Bone marrow (tissue), 2 donors: Measurements from ENCODE around the gene INSR.
"Not testable (repeated sequence)": the region's sequence is repeated elsewhere in the genome, so short reads cannot be mapped to it uniquely, and the experiment has no call there.

ENCODE experiments used
- DNase-seq, 2 donors: peaks; one replicate each; lab custom pipeline; 2025; lab: John Stamatoyannopoulos, UW

Gene INSR

DNA sequence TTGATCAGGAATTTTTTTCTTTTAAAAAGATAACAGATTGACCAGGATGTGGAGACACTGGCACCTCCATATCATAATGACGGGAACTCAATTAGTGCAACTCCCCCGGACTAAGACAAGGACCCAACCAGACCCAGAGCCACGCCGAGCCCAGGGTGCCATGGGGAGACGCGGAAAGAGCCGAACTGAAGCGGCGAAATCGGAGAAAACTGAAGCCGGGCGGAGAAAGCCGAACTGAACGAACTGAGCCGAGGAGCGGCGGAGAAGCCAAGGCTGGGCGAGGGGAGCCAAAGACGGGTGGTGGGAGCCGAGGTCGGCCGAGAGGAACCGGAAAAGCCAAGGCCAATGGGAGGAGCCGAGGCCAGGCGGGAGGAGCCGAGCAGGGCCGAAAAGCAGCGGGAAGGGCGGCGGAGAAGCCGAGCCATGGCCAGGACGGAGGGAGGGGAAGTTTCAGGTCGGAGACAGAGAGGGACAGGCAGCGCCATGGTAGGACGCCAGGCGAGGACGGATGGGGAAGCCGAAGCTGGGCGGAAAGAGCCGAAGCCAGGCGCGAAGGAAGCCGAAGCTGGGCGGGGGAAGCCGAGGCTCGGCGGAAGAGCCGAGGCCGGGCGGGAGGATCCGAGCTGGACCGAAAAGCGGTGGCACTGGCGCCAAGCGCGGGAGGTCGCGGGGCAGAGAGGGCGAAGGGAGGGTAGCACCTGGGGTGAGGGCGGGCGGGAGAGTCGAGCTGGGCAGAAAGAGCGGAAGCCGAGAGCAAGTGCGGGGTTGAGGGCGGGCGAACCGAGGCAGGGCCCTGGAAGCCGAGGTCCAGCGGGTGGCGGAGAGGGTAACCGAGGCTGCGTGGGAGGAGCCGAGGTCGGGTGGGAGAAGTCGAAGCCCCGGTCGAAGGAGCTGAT, 195.3 kb downstream of the INSR start:
- DNase-seq, result peak; percentile 87 to 94

GRCh38 chr19:7098096-7098495, 196.1 kb downstream of the INSR start:
- no peak for DNase-seq

DNA sequence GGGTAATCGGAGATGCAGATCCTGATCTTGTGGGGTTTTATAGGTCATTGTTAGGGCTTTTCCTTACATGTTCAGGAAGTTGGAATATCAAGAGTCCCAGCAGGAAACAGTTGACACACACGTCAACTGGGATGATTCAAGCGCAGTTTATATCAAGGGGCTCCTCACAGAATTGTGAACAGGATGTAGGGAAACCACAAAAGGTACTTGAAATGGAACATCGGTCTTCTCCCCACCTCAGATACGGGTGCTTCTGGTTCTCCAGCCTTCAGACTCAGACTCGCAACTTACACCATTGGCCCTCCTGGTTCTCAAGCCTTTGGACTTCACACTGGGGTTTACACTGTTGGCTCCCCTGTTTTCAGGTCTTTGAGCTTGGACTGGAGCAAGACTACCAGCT, 205.2 kb downstream of the INSR start:
- no peak for DNase-seq

GRCh38 chr19:7083076-7083956, 210.9 kb downstream of the INSR start:
- no peak for DNase-seq

GRCh38 chr19:7078008-7078407, 216.2 kb downstream of the INSR start:
- no peak for DNase-seq

GRCh38 chr19:7076151-7076550, 218.1 kb downstream of the INSR start:
- no peak for DNase-seq

- DNase-seq, result no peak
Measured at GRCh38 chr19:7074705-7075282, 219.4 kb downstream of the INSR start.

DNA sequence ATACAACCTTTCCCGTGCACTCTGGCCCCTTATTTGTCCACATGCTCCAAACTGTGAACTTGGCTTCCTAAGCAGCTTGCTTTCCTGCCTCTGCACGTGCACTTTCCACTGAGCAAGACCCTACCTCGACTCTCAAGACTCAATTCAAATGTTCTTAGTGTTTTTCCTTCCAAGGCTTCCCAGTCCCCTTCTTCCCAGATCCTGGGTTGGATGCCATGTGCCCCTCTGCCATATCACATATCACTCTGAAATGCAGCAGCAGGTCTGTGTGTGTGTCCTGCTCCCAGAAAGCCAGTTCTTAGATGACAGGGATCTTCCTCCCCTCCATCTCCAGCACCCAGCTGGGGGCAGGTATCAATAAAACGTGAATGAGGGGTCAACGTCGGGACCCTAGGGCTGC, 221.7 kb downstream of the INSR start:
- no peak for DNase-seq

DNA sequence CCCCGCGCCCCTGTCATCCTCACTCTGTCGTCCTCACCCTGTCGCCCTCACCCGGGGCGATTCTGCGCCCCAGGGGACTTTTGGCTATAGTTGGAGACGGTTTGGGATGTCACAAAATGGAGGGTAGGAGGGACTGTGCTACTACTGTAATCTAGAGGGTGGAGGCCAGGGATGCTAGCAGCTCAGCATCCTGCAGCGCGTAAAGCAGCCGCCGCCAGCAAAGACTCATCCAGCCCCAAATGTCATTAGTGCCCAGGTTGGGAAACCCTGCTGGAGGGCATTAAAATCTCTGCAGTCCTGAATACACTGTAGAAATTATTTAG, 224.3 kb downstream of the INSR start:
- DNase-seq, result no peak

GRCh38 chr19:7069042-7069903, 224.9 kb downstream of the INSR start, which contains the start of gene ZNF557:
Gene ZNF557 (plus strand): TSS chr19:7069703. CDS start chr19:7075075, 5,372 bp downstream.
- DNase-seq, result peak; percentile 95 to 96

GRCh38 chr19:7068599-7068998, 225.6 kb downstream of the INSR start:
- no peak for DNase-seq

GRCh38 chr19:7067716-7068115, 226.5 kb downstream of the INSR start:
- DNase-seq, result no peak

DNA sequence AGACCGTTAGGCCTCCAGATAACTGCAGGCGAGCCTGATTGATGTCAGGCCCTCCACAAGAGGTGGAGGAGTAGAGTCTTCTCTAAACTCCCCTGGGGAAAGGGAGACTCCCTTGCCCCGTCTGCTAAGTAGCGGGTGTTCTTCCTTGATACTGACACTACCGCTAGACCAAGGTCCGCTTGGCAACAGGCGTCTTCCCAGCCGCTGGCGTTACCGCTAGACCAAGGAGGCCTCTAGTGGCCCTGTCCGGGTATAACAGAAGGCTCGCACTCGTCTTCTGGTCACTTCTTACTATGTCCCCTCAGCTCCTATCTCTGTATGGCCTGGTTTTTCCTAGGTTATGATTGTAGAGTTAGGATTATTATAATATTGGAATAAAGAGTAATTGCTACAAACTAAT, 227.1 kb downstream of the INSR start:
- DNase-seq, result not testable (repeated sequence)

- no peak for DNase-seq
Measured at GRCh38 chr19:7063764-7064418, 230.3 kb downstream of the INSR start.

- DNase-seq, result no peak
Measured at GRCh38 chr19:7063339-7063738, 230.9 kb downstream of the INSR start.
